NCI-H1436 (cell line): ENCODE measurements around the gene FAIM2.

Source experiments
- DNase-seq: peaks from one replicate; lab custom pipeline; 2025; lab: John Stamatoyannopoulos, UW

The FAIM2 gene

GRCh38 chr12:49939307-49939706 is 35.6 kb upstream of the FAIM2 start:
- no peak for DNase-seq

GRCh38 chr12:49937639-49938300 is 34.1 kb upstream of the FAIM2 start:
- DNase-seq: no peak

GRCh38 chr12:49936925-49937324 is 33.2 kb upstream of the FAIM2 start:
- no peak for DNase-seq

- no peak for DNase-seq
Measured at GRCh38 chr12:49934505-49934904, 30.8 kb upstream of the FAIM2 start.

- DNase-seq: no peak
Measured at GRCh38 chr12:49933796-49934195, 30.1 kb upstream of the FAIM2 start.

GRCh38 chr12:49932533-49933130 is 28.9 kb upstream of the FAIM2 start:
- no peak for DNase-seq

- DNase-seq: no peak
Measured at GRCh38 chr12:49932023-49932422, 28.3 kb upstream of the FAIM2 start.

- no peak for DNase-seq
Measured at GRCh38 chr12:49930515-49931288, 27.0 kb upstream of the FAIM2 start.

GRCh38 chr12:49929581-49929980 is 25.9 kb upstream of the FAIM2 start:
- DNase-seq: no peak

- DNase-seq: no peak
Measured at GRCh38 chr12:49928471-49928870, 24.8 kb upstream of the FAIM2 start.

- DNase-seq: no peak
Measured at GRCh38 chr12:49925433-49926204, 21.9 kb upstream of the FAIM2 start.

GRCh38 chr12:49924628-49925246 is 21.0 kb upstream of the FAIM2 start:
- no peak for DNase-seq

- DNase-seq: no peak
Measured at GRCh38 chr12:49923880-49924556, 20.3 kb upstream of the FAIM2 start.

- DNase-seq: no peak
Measured at GRCh38 chr12:49923035-49923644, 19.4 kb upstream of the FAIM2 start.

- no peak for DNase-seq
Measured at GRCh38 chr12:49922349-49923034, 18.8 kb upstream of the FAIM2 start.

- DNase-seq: no peak
Measured at GRCh38 chr12:49921936-49922335, 18.2 kb upstream of the FAIM2 start.

GRCh38 chr12:49921299-49921698 is 17.6 kb upstream of the FAIM2 start:
- no peak for DNase-seq

GRCh38 chr12:49920915-49921286 is 17.2 kb upstream of the FAIM2 start:
- DNase-seq: no peak

- no peak for DNase-seq
Measured at GRCh38 chr12:49920241-49920914, 16.7 kb upstream of the FAIM2 start.

GRCh38 chr12:49917788-49918173 is 14.1 kb upstream of the FAIM2 start:
- DNase-seq: no peak
